Measurements from ENCODE around the gene HDAC1. TPM values are rescaled to one million over a fixed set of nuclear protein-coding genes. Genes with fewer than 3 reads are reported as not detected.

HDAC1 gene
- total and polyA plus RNA-seq, 2 of the 13 experiments (the other 11 are each of a cell fraction or from before 2014, with no cell fraction given) = 93.5 to 189 TPM

GRCh38 chr1:32321712-32322291 lies 29.9 kb downstream of the HDAC1 start (continued):
- peak; percentile 34; the same call in 1 of the 2 replicates for TF ChIP-seq HNF1A (IDR thresholded peaks at IDR 0.05; ENCODE audit: low read depth)
- peak; percentile 57; the same call in 1 of the 2 replicates for TF ChIP-seq HNF1A (CRISPR knock-in tag; IDR thresholded peaks at IDR 0.05; ENCODE audit: borderline replicate concordance)
- TF ChIP-seq ZNF672 (CRISPR knock-in tag; IDR thresholded peaks at IDR 0.05) = no peak
- no peak for TF ChIP-seq ZNF333 (CRISPR knock-in tag; IDR thresholded peaks at IDR 0.05; ENCODE audit: borderline replicate concordance)
- TF ChIP-seq ESRRA (CRISPR knock-in tag; IDR thresholded peaks at IDR 0.05; ENCODE audit: low read depth) = peak; percentile 41; the same call in 1 of the 2 replicates
- TF ChIP-seq MED1 (CRISPR knock-in tag; IDR thresholded peaks at IDR 0.05) = peak; percentile 92
- TF ChIP-seq ZNF512B (CRISPR knock-in tag; IDR thresholded peaks at IDR 0.05; ENCODE audit: borderline replicate concordance) = no peak
- no peak for TF ChIP-seq RAD21 (CRISPR knock-in tag; IDR thresholded peaks at IDR 0.05)
- TF ChIP-seq TRIM22 (IDR thresholded peaks at IDR 0.05) = no peak
- TF ChIP-seq ZNF891 (CRISPR knock-in tag; IDR thresholded peaks at IDR 0.05) = no peak
- no peak for TF ChIP-seq CTCF (CRISPR knock-in tag; IDR thresholded peaks at IDR 0.05)
- TF ChIP-seq JARID2 (CRISPR knock-in tag; IDR thresholded peaks at IDR 0.05; ENCODE audit: insufficient replicate concordance) = no peak
- 0 out of 2 replicates have a peak, but pooled peaks have one; percentile 63 for TF ChIP-seq ZHX1 (CRISPR knock-in tag; IDR thresholded peaks at IDR 0.05; ENCODE audit: low read depth)
- TF ChIP-seq ZSCAN21 (CRISPR knock-in tag; IDR thresholded peaks at IDR 0.05; ENCODE audit: borderline replicate concordance) = no peak
- no peak for TF ChIP-seq GTF3A (CRISPR knock-in tag; conservative IDR thresholded peaks at IDR 0.05)
- TF ChIP-seq ONECUT2 (CRISPR knock-in tag; IDR thresholded peaks at IDR 0.05) = no peak

Data from HepG2 (cell line).